H1 (cell line): Measurements from ENCODE around the gene VEZT. TPM values are rescaled to one million over a fixed set of nuclear protein-coding genes. Genes with fewer than 3 reads are reported as not detected.
"Not testable (repeated sequence)": the region's sequence is repeated elsewhere in the genome, so short reads cannot be mapped to it uniquely, and the experiment has no call there.

Source experiments
- CTCF ChIA-PET: fragments of 300-600 bp; sonication (Branson Sonifier 250); formaldehyde crosslinking; loops from one replicate; lab custom pipeline; 2021; ENCODE audit not compliant: partially characterized antibody; lab: Charles Lee
- POLR2A ChIA-PET: fragments of 300-600 bp; sonication (Branson Sonifier 250); formaldehyde crosslinking; loops from one replicate; lab custom pipeline; 2021; ENCODE audit warnings: inconsistent platforms; ENCODE audit not compliant: partially characterized antibody; lab: Charles Lee
- DNase-seq, 2 experiments: peaks; one replicate each; pipeline versions ENCODE4 v3.0.0 to v3.0.0-alpha.2; 2010 to 2022; ENCODE audit warnings: low spot score in 2 of 2, low read depth in 1 of 2, mixed read lengths in 1 of 2
- FAIRE-seq: peaks from 2 replicates; lab custom pipeline; 2011; peaks lifted over from hg19 to GRCh38; lab: Jason Lieb, UNC
- H2AFZ ChIP-seq: 2 replicates; pipeline ENCODE4 v1.8.1; 2012; ENCODE audit warnings: low read length, inconsistent platforms
- H2AK5ac ChIP-seq: 2 replicates; pipeline ENCODE4 v1.6.1; 2013; ENCODE audit warnings: low read depth, low read length
- H2BK120ac ChIP-seq: replicated peaks from 2 replicates; pipeline ENCODE3; 2013; ENCODE audit warnings: low read depth, low read length, inconsistent platforms
- H2BK12ac ChIP-seq: 2 replicates; pipeline ENCODE4 v1.6.1; 2013; ENCODE audit warnings: low read depth, low read length
- H2BK15ac ChIP-seq: 2 replicates; pipeline ENCODE4 v1.6.1; 2013; ENCODE audit warnings: low read length
- H2BK20ac ChIP-seq: 2 replicates; pipeline ENCODE4 v1.6.1; 2013; ENCODE audit warnings: low read length
- H2BK5ac ChIP-seq: 2 replicates; pipeline ENCODE4 v1.6.1; 2013; ENCODE audit warnings: low read depth, low read length
- H3K14ac ChIP-seq: 2 replicates; pipeline ENCODE4 v1.6.1; 2013; ENCODE audit warnings: inconsistent platforms; ENCODE audit not compliant: insufficient read length
- H3K18ac ChIP-seq: 2 replicates; pipeline ENCODE4 v1.6.1; 2013; ENCODE audit warnings: low read length; ENCODE audit errors: extremely low read depth
- H3K23ac ChIP-seq: 2 replicates; pipeline ENCODE4 v1.6.1; 2013; ENCODE audit warnings: inconsistent platforms; ENCODE audit not compliant: insufficient read length
- H3K23me2 ChIP-seq: 2 replicates; pipeline ENCODE4 v1.6.1; 2013; ENCODE audit warnings: low read depth, low read length
- H3K27ac ChIP-seq: 2 replicates; pipeline ENCODE4 v1.6.1; 2011; ENCODE audit warnings: low read depth, low read length, inconsistent platforms
- H3K27me3 ChIP-seq, 4 experiments: replicated peaks in 1 of 4; 1 replicate in 1 of 4; 2 replicates in 3 of 4; pipeline versions ENCODE4 v1.6.1 to v1.8.1; 2011 to 2013; ENCODE audit warnings: low read length in 3 of 4, mild to moderate bottlenecking in 3 of 4, inconsistent platforms in 2 of 4, mixed read lengths in 2 of 4, moderate library complexity in 1 of 4; ENCODE audit not compliant: control insufficient read depth in 3 of 4, insufficient read depth in 3 of 4; ENCODE audit errors: extremely low read depth in 1 of 4
- H3K36me3 ChIP-seq, 4 experiments: 2 replicates each; pipeline versions ENCODE4 v1.6.1 to v1.8.1; 2011 to 2013; ENCODE audit warnings: mild to moderate bottlenecking in 4 of 4, low read length in 3 of 4, moderate library complexity in 2 of 4, control low read depth in 1 of 4, inconsistent platforms in 1 of 4; ENCODE audit not compliant: insufficient read depth in 4 of 4, control insufficient read depth in 2 of 4
- H3K4ac ChIP-seq: replicated peaks from 2 replicates; pipeline ENCODE3; 2013; ENCODE audit warnings: low read length, low read depth, mixed read lengths, inconsistent platforms; ENCODE audit not compliant: insufficient read length
- H3K4me1 ChIP-seq, 4 experiments: replicated peaks in 1 of 4; 1 replicate in 1 of 4; 2 replicates in 3 of 4; pipeline versions ENCODE4 v1.6.1 to v1.8.1; 2011 to 2013; ENCODE audit warnings: low read length in 3 of 4, inconsistent platforms in 2 of 4, mixed read lengths in 1 of 4; ENCODE audit not compliant: insufficient read depth in 4 of 4, control insufficient read depth in 3 of 4
- H3K4me2 ChIP-seq, 2 experiments: 2 replicates each; pipeline versions ENCODE4 v1.6.1 to v1.8.1; 2011 to 2013; ENCODE audit warnings: low read depth in 2 of 2, low read length in 2 of 2, control low read depth in 1 of 2, inconsistent platforms in 1 of 2, mild to moderate bottlenecking in 1 of 2; ENCODE audit not compliant: insufficient read depth in 1 of 2
- H3K4me3 ChIP-seq, 4 experiments: fragments of 200-600, 300-600 bp in 1 of 4; sonication (generic), shearing (Covaris generic), sonication (Bioruptor Twin) in 1 of 4; 2 replicates each; pipeline versions ENCODE4 v1.5.1 to v1.8.1; 2011 to 2016; ENCODE audit warnings: low read length in 4 of 4, low read depth in 3 of 4, control low read depth in 2 of 4, inconsistent platforms in 2 of 4, mild to moderate bottlenecking in 2 of 4, mixed read lengths in 1 of 4, moderate library complexity in 1 of 4; ENCODE audit not compliant: insufficient read depth in 2 of 4; ENCODE audit errors: extremely low read depth in 1 of 4
- H3K56ac ChIP-seq: replicated peaks from 2 replicates; pipeline ENCODE3; 2013; ENCODE audit warnings: low read depth, mild to moderate bottlenecking, mixed read lengths, low read length, inconsistent platforms; ENCODE audit not compliant: insufficient read length
- H3K79me1 ChIP-seq: 2 replicates; pipeline ENCODE4 v1.6.1; 2013; ENCODE audit warnings: low read depth, low read length, control low read depth
- H3K79me2 ChIP-seq, 2 experiments: 2 replicates each; pipeline versions ENCODE4 v1.6.1 to v1.8.1; 2012 to 2013; ENCODE audit warnings: low read length in 2 of 2, mild to moderate bottlenecking in 2 of 2, inconsistent platforms in 1 of 2; ENCODE audit not compliant: insufficient read depth in 2 of 2, control insufficient read depth in 1 of 2
- H3K9ac ChIP-seq, 4 experiments: replicated peaks in 1 of 4; 1 replicate in 1 of 4; 2 replicates in 3 of 4; pipeline versions ENCODE4 v1.6.1 to v1.8.1; 2011 to 2013; ENCODE audit warnings: low read depth in 3 of 4, low read length in 3 of 4, control low read depth in 2 of 4, mild to moderate bottlenecking in 2 of 4, moderate library complexity in 2 of 4, inconsistent platforms in 1 of 4; ENCODE audit errors: extremely low read depth in 1 of 4
- H3K9me3 ChIP-seq, 2 experiments: 2 replicates each; pipeline versions ENCODE4 v1.6.1 to v1.8.1; 2012 to 2013; ENCODE audit warnings: mild to moderate bottlenecking in 2 of 2, moderate library complexity in 2 of 2, control low read depth in 1 of 2, inconsistent platforms in 1 of 2, low read depth in 1 of 2, low read length in 1 of 2, mixed read lengths in 1 of 2; ENCODE audit not compliant: insufficient read depth in 2 of 2
- H4K20me1 ChIP-seq, 2 experiments: replicated peaks in 1 of 2; 2 replicates each; pipeline versions ENCODE3 to v1.8.1; 2011 to 2013; ENCODE audit warnings: inconsistent platforms in 2 of 2, low read length in 2 of 2, mild to moderate bottlenecking in 1 of 2; ENCODE audit not compliant: insufficient read depth in 2 of 2, control insufficient read depth in 1 of 2
- H4K5ac ChIP-seq: 2 replicates; pipeline ENCODE4 v1.6.1; 2013; ENCODE audit warnings: low read length, low read depth, mixed read lengths, inconsistent platforms; ENCODE audit not compliant: insufficient read length
- H4K8ac ChIP-seq: 2 replicates; pipeline ENCODE4 v1.8.0; 2013; ENCODE audit warnings: mild to moderate bottlenecking, moderate library complexity, low read length, inconsistent platforms; ENCODE audit not compliant: insufficient read depth; ENCODE audit errors: extremely low read depth
- H4K91ac ChIP-seq: replicated peaks from 2 replicates; pipeline ENCODE3; 2013; ENCODE audit warnings: low read length, mixed read lengths, inconsistent platforms; ENCODE audit not compliant: insufficient read length
- WGBS, 2 experiments: shearing (Covaris generic) in 1 of 2; methylation state at CpG; one replicate each; pipeline versions ENCODE4 v1.1.6 to v1.1.7; 2013 to 2015; ENCODE audit warnings: low lambda C conversion rate in 2 of 2, mixed read lengths in 2 of 2, inconsistent platforms in 1 of 2, low coverage in 1 of 2, missing lambda C conversion rate in 1 of 2; ENCODE audit not compliant: insufficient replicate concordance in 2 of 2, insufficient coverage in 1 of 2, insufficient read length in 1 of 2; ENCODE audit errors: extremely low coverage in 1 of 2, missing lambda C conversion rate in 1 of 2; 5-methylcytosine and 5-hydroxymethylcytosine counted together
- polyA plus RNA-seq, 7 experiments: library from polyadenylated mRNA; depleted of rRNA in 3 of 7; stranded (reverse) in 5 of 7; unstranded in 2 of 7; fragments of >200 nt in 5 of 7; fragments of 200-250 nt in 2 of 7; gene quantifications; 1 replicate in 5 of 7; 2 replicates in 1 of 7; 4 replicates in 1 of 7; pipeline versions ENCODE4 v1.2.1 to v1.2.3, GENCODE V29; 2011 to 2013; ENCODE audit warnings: missing spikeins in 2 of 7, mixed read lengths in 2 of 7
- total RNA-seq: library from RNA; stranded (reverse); fragmentation: NEBNext Ultra II Directional; extraction: Animal tissue kit (Norgen Biotek cat#: 25700); gene quantifications from 2 replicates; pipeline ENCODE4 v1.2.1, GENCODE V29; 2021

VEZT gene
- total and polyA plus RNA-seq, 2 of the 8 experiments (the other 6 are each of a cell fraction or from before 2014, with no cell fraction given) = 44.0 to 56.1 TPM

DNA sequence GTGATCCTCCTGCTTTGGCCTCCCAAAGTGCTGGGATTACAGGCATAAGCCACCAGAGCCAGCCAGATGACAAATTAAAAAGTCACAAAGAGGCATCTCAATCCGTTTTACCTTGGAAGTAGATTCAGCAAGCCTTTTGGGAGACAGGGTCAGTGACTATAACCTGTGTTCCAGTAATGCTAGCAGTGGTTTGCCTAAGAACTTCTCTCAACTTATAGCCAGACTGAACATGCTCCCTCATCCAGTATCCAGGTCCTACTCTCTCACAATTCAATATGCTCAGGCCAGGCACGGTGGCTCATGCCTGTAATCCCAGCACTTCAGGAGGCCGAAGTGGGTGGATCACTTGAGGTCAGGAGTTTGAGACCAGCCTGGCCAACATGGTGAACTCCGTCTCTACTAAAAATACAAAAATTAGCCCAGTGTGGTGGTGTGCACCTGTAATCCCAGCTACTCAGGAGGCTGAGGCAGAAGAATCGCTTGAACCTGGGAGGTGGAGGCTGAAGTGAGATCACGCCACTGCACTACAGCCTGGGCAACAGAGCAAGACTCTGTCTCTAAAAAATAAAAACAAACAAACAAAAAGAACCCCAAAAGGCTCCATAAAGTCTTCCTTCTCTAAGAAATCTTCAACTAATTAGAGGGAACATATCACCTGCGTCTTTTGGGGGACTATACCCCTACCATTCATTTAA is 20.6 kb upstream of the VEZT start:
- H3K4ac ChIP-seq, CTCF ChIA-PET, H3K23me2 ChIP-seq, H4K8ac ChIP-seq, H3K23ac ChIP-seq, H2BK20ac ChIP-seq, FAIRE-seq, H2BK12ac ChIP-seq, H3K27me3 ChIP-seq, H4K5ac ChIP-seq, H3K27ac ChIP-seq, H2BK5ac ChIP-seq, H3K4me2 ChIP-seq, H2AK5ac ChIP-seq, H2BK120ac ChIP-seq, DNase-seq, H3K36me3 ChIP-seq, H3K79me1 ChIP-seq, H3K56ac ChIP-seq, H3K14ac ChIP-seq, H2BK15ac ChIP-seq, H3K18ac ChIP-seq, H3K9me3 ChIP-seq, H2AFZ ChIP-seq, H4K91ac ChIP-seq, H3K9ac ChIP-seq, H3K4me3 ChIP-seq, H4K20me1 ChIP-seq: not testable (repeated sequence)
- POLR2A ChIA-PET = interaction anchor here (1.6 kb wide), 1 partner anchor 20 kb away, joined by 11 read pairs; the partner anchor contains the start of genes FGD6 and VEZT
- WGBS, 2 experiments = 93% methylated on average over 7 of the region's 7 CpGs; no CpG with 5 or more reads in 1 of the 2 experiments
- peaks cover 0 to 79% of the 10 kb centered on the region in 2 experiments; a peak in 3 of 4 replicates for H3K79me2 ChIP-seq
- H3K4me1 ChIP-seq = peaks cover 0 to 10% (median 7%) of the 10 kb centered on the region in 4 experiments; a peak in 6 of 7 replicates
